Brain microvascular endothelial cell (primary cell): ENCODE data around the gene CACNA1E.

Experiments used
- DNase-seq: peaks from one replicate; pipeline ENCODE4 v3.0.0-alpha.2; 2020
- H3K27ac ChIP-seq: fragments of 250-450 bp; sonication (Bioruptor Pico); 2 replicates; pipeline ENCODE4 v1.5.1; 2020; ENCODE audit warnings: mild to moderate bottlenecking, moderate library complexity
- H3K27me3 ChIP-seq: fragments of 250-450 bp; sonication (Bioruptor Pico); replicated peaks from 2 replicates; pipeline ENCODE4 v1.5.1; 2020; ENCODE audit warnings: mild to moderate bottlenecking
- H3K36me3 ChIP-seq: fragments of 250-450 bp; sonication (Bioruptor Pico); replicated peaks from 2 replicates; pipeline ENCODE4 v1.5.1; 2020; ENCODE audit warnings: mild to moderate bottlenecking
- H3K4me3 ChIP-seq: 2 replicates; pipeline ENCODE4 v1.5.1; 2011; ENCODE audit warnings: low read depth, mild to moderate bottlenecking, control low read depth, low read length, moderate library complexity
- CTCF ChIP-seq: IDR thresholded peaks from 2 replicates; pipeline ENCODE4 v1.5.1; 2011; ENCODE audit warnings: low read depth, mild to moderate bottlenecking, moderate library complexity, low read length, control low read depth, inconsistent platforms; ENCODE audit errors: missing control alignments
- in situ Hi-C: cut with HindIII; loops from 2 replicates; pipeline ENCODE4 v1.10.0; 2017; ENCODE audit warnings: low sequenced_read_pairs, low pct_ligation_motif_present

Gene CACNA1E

GRCh38 chr1:181484821-181485220 lies 1.5 kb downstream of the CACNA1E start:
- peaks cover 53% of the 10 kb centered on the region for H3K27me3 ChIP-seq
- no peaks in the 10 kb centered on the region for H3K36me3 ChIP-seq
- no peak for TF ChIP-seq CTCF
- no peak overlapping the region for H3K4me3 ChIP-seq
- DNase-seq: no peak
- in situ Hi-C loops: no loop called here
- no peak overlapping the region for H3K27ac ChIP-seq

GRCh38 chr1:181485287-181486097 lies 2.2 kb downstream of the CACNA1E start:
- H3K4me3 ChIP-seq: no peak overlapping the region
- TF ChIP-seq CTCF: no peak
- in situ Hi-C loops: no loop called here
- H3K27me3 ChIP-seq: peaks cover 53% of the 10 kb centered on the region
- no peak overlapping the region for H3K27ac ChIP-seq
- no peak for DNase-seq
- no peaks in the 10 kb centered on the region for H3K36me3 ChIP-seq

- in situ Hi-C loops: no loop called here
- H3K27me3 ChIP-seq: peaks cover 48% of the 10 kb centered on the region
- H3K36me3 ChIP-seq: no peaks in the 10 kb centered on the region
- H3K27ac ChIP-seq: no peak overlapping the region
- H3K4me3 ChIP-seq: no peak overlapping the region
- no peak for DNase-seq
- TF ChIP-seq CTCF: no peak
These were observed 2.7 kb downstream of the CACNA1E start for GRCh38 chr1:181486098-181486420.

GRCh38 chr1:181488866-181489265 lies 5.5 kb downstream of the CACNA1E start:
- TF ChIP-seq CTCF: no peak
- H3K27me3 ChIP-seq: peaks cover 24% of the 10 kb centered on the region
- no peak overlapping the region for H3K27ac ChIP-seq
- no peak overlapping the region for H3K4me3 ChIP-seq
- in situ Hi-C loops: no loop called here
- no peak for DNase-seq
- H3K36me3 ChIP-seq: no peaks in the 10 kb centered on the region

GRCh38 chr1:181490276-181490675 lies 7.0 kb downstream of the CACNA1E start:
- Histone ChIP-seq H3K4me3 (no peak overlapping the region), H3K27ac (no peak overlapping the region), H3K36me3 (no peaks in the 10 kb centered on the region), H3K27me3 (peaks cover 11% of the 10 kb centered on the region)
- in situ Hi-C loops: no loop called here
- DNase-seq: no peak
- TF ChIP-seq CTCF: no peak
